A673 (cell line): ENCODE measurements around the gene DGCR8. TPM values are rescaled to one million over a fixed set of nuclear protein-coding genes. Genes with fewer than 3 reads are reported as not detected.

Source experiments
- BruUV-seq: library from RNA; stranded (reverse); fragments of 400-500 nt; replicated peaks from 2 replicates; lab custom pipeline; 2021; lab: Mats Ljungman, UMichigan
- CTCF ChIA-PET: fragments of 300-600 bp; sonication (Branson Sonifier 250); formaldehyde crosslinking; loops from one replicate; lab custom pipeline; 2022; ENCODE audit warnings: antibody characterized with exemption; lab: Charles Lee
- POLR2A ChIA-PET: fragments of 300-600 bp; sonication (Branson Sonifier 250); formaldehyde crosslinking; loops from one replicate; lab custom pipeline; 2022; ENCODE audit warnings: antibody characterized with exemption; ENCODE audit not compliant: low non-redundant PET; lab: Charles Lee
- DNase-seq: peaks from one replicate; pipeline ENCODE4 v3.0.0-alpha.2; 2015; ENCODE audit warnings: low spot score
- H3K27ac ChIP-seq: fragments of 200-600 bp; sonication (generic); 2 replicates; pipeline ENCODE4 v1.5.1; 2016; ENCODE audit warnings: mixed run types, low read depth, mild to moderate bottlenecking, mixed read lengths, antibody characterized with exemption, low read length; ENCODE audit not compliant: poor library complexity, severe bottlenecking
- H3K27me3 ChIP-seq: fragments of 200-600 bp; sonication (generic); replicated peaks from 2 replicates; pipeline ENCODE4 v1.6.1; 2017; ENCODE audit warnings: mixed run types, low read depth, mild to moderate bottlenecking, mixed read lengths, antibody characterized with exemption, low read length; ENCODE audit not compliant: insufficient read depth, poor library complexity
- H3K36me3 ChIP-seq: fragments of 200-600 bp; sonication (generic); 2 replicates; pipeline ENCODE4 v1.6.1; 2016; ENCODE audit warnings: mixed run types, mild to moderate bottlenecking, mixed read lengths, antibody characterized with exemption, low read length; ENCODE audit not compliant: insufficient read depth, poor library complexity, severe bottlenecking
- H3K4me1 ChIP-seq: fragments of 200-600 bp; sonication (generic); 2 replicates; pipeline ENCODE4 v1.6.1; 2017; ENCODE audit warnings: mixed run types, mild to moderate bottlenecking, mixed read lengths, antibody characterized with exemption, low read length; ENCODE audit not compliant: insufficient read depth, poor library complexity, severe bottlenecking
- H3K4me3 ChIP-seq: fragments of 200-600 bp; sonication (generic); 2 replicates; pipeline ENCODE4 v1.5.1; 2016; ENCODE audit warnings: low read depth, mixed run types, mild to moderate bottlenecking, mixed read lengths, low read length; ENCODE audit not compliant: poor library complexity, severe bottlenecking
- H3K9me3 ChIP-seq: fragments of 200-600 bp; sonication (generic); 2 replicates; pipeline ENCODE4 v1.6.1; 2016; ENCODE audit warnings: mixed run types, low read depth, mild to moderate bottlenecking, mixed read lengths, antibody characterized with exemption, low read length; ENCODE audit not compliant: poor library complexity, severe bottlenecking
- EZH2 ChIP-seq: fragments of 200-600 bp; sonication (generic); IDR thresholded peaks from 2 replicates; pipeline ENCODE4 v1.6.1; 2017; ENCODE audit warnings: borderline replicate concordance, low read depth, mild to moderate bottlenecking, mixed read lengths, antibody characterized with exemption, low read length; ENCODE audit not compliant: poor library complexity, severe bottlenecking
- intact Hi-C: fragments of 100-400 bp; cut with micrococcal nuclease; formaldehyde crosslinking; loops from one replicate; pipeline ENCODE4 v1.10.0; 2022; ENCODE audit not compliant: unreplicated experiment
- total RNA-seq: library from RNA; stranded (reverse); gene quantifications from 2 replicates; pipeline ENCODE4 v1.2.3, GENCODE V29; 2021
- TF ChIP-seq, protein P1 (sequence below): fragments of 300-800, 200-600 bp; sonication (generic); conservative IDR thresholded peaks from 2 replicates; pipeline ENCODE4 v1.5.1; 2017; ENCODE audit warnings: low read depth, mild to moderate bottlenecking, antibody characterized with exemption, low read length, moderate library complexity, mixed read lengths

Gene DGCR8
- total RNA-seq, 1 experiment from 2014 or later, result 63.2 TPM

DNA sequence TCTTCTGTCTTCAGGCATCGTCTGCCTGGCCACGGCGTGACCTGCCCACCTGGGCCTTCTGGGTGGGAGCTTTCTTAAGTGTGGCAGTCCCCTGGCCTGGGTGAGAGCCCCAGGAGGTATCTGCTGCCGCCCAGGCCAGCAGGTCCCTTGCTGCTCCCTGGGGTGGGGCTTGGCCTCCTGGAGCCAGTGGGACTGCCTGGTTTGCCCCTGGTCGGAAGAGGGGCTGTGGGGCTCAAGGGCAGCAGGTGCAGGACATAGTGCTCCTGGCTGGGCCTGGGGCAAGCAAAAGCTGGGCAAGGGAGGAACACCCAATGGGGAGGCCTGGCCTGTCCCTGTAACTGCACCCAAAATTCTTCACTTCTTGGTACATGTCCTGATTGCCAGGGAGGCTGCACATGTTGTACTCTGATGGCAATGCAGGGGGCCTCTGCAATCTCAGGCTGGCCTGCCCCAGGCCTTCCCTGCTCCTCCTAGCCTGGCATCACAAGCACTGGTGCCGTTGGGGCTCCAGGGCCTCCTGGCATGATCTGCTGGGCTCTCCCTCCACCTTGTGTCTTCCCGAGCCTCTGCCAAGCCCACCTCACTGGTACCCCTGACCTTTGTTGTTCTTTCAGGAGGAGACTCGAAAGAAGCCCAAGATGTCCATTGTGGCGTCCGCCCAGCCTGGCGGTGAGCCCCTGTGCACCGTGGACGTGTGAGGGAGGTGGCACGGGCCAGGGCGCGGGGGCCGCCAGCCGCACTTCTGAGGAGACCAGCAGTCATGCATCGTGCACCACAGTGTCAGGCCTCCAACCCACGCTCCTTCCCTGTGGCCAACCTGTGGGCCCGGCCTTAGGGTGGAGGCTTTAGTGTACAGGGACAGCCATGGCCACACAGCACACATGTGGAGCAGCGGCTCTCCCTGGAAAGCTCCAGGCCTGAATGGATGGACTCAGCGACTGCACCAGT, 29.6 kb downstream of the DGCR8 start:
- ChIA-PET CTCF (interaction anchor here (0.5 kb wide), 1 partner anchor 454 kb away, joined by 3 read pairs; no protein-coding TSS in a partner anchor), POLR2A (interaction anchor here (0.6 kb wide), 2 partner anchors 287 to 903 kb away, joined by 3 read pairs; no protein-coding TSS in a partner anchor)
- no peaks in the 10 kb centered on the region for H3K27me3 ChIP-seq
- peaks cover 90% of the 10 kb centered on the region for H3K36me3 ChIP-seq
- no peaks in the 10 kb centered on the region for H3K9me3 ChIP-seq
- TF ChIP-seq EZH2, result no peak
- TF ChIP-seq, protein P1, sequence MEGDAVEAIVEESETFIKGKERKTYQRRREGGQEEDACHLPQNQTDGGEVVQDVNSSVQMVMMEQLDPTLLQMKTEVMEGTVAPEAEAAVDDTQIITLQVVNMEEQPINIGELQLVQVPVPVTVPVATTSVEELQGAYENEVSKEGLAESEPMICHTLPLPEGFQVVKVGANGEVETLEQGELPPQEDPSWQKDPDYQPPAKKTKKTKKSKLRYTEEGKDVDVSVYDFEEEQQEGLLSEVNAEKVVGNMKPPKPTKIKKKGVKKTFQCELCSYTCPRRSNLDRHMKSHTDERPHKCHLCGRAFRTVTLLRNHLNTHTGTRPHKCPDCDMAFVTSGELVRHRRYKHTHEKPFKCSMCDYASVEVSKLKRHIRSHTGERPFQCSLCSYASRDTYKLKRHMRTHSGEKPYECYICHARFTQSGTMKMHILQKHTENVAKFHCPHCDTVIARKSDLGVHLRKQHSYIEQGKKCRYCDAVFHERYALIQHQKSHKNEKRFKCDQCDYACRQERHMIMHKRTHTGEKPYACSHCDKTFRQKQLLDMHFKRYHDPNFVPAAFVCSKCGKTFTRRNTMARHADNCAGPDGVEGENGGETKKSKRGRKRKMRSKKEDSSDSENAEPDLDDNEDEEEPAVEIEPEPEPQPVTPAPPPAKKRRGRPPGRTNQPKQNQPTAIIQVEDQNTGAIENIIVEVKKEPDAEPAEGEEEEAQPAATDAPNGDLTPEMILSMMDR, result no peak
- H3K4me1 ChIP-seq, result no peaks in the 10 kb centered on the region
- BruUV-seq, result no TSS peak
- H3K4me3 ChIP-seq, result no peak overlapping the region
- no peak overlapping the region for H3K27ac ChIP-seq
- DNase-seq, result no peak
- intact Hi-C loops, result no loop called here

- no peak for TF ChIP-seq EZH2
- TF ChIP-seq, protein P1, result no peak
- Histone ChIP-seq H3K4me3 (no peak overlapping the region), H3K27me3 (no peaks in the 10 kb centered on the region), H3K27ac (no peak overlapping the region), H3K36me3 (peaks cover 90% of the 10 kb centered on the region), H3K4me1 (peaks cover 2% of the 10 kb centered on the region), H3K9me3 (no peaks in the 10 kb centered on the region)
- TSS peak; percentile 66 for BruUV-seq
- DNase-seq, result no peak
- ChIA-PET POLR2A (interaction anchor here (0.6 kb wide), 2 partner anchors 10 to 286 kb away, joined by 3 read pairs; no protein-coding TSS in a partner anchor), CTCF (no interaction called here)
- intact Hi-C loops, result no loop called here
Observed at GRCh38 chr22:20110359-20110985, 30.4 kb downstream of the DGCR8 start.

GRCh38 chr22:20111045-20111688, 31.1 kb downstream of the DGCR8 start:
- Histone ChIP-seq H3K27me3 (no peaks in the 10 kb centered on the region), H3K4me1 (peaks cover 8% of the 10 kb centered on the region), H3K4me3 (no peak overlapping the region), H3K36me3 (peaks cover 87% of the 10 kb centered on the region), H3K27ac (no peak overlapping the region), H3K9me3 (no peaks in the 10 kb centered on the region)
- TF ChIP-seq EZH2, result no peak
- TF ChIP-seq, protein P1, result peak; percentile 63
- no TSS peak for BruUV-seq
- intact Hi-C loops, result no loop called here
- DNase-seq, result peak; percentile 60
- ChIA-PET CTCF (no interaction called here), POLR2A (no interaction called here)
